Measurements from ENCODE around the gene S100A9. TPM values are rescaled to one million over a fixed set of nuclear protein-coding genes. Genes with fewer than 3 reads are reported as not detected.

The S100A9 gene
- total RNA-seq, 1 experiment from 2014 or later = 559 TPM

GRCh38 chr1:153356392-153357075 lies 1.1 kb upstream of the S100A9 start:
- Histone ChIP-seq H3K36me3 (ENCODE audit: low read depth, low read length) (no peaks in the 10 kb centered on the region), H3K9ac (ENCODE audit: low read length) (no peak overlapping the region), H3K27ac (ENCODE audit: low read length) (peak overlapping the region; percentile 93), H4K20me1 (ENCODE audit: low read length) (no peaks in the 10 kb centered on the region), H3K9me2 (replicated peaks; ENCODE audit: low read length) (no peaks in the 10 kb centered on the region), H3K4me1 (ENCODE audit: insufficient read depth, low read length) (peaks cover 46% of the 10 kb centered on the region), H3K9me3 (ENCODE audit: low read length) (no peaks in the 10 kb centered on the region), H3K27me3 (ENCODE audit: low read length) (peaks cover 3% of the 10 kb centered on the region), H3K4me2 (ENCODE audit: low read length) (peak overlapping the region; percentile 75), H3F3A (ENCODE audit: low read length, unreplicated experiment) (peaks cover 4% of the 10 kb centered on the region), H3K79me2 (ENCODE audit: low read length) (no peaks in the 10 kb centered on the region), H2AFZ (ENCODE audit: low read length) (no peak overlapping the region), H3K4me3 (ENCODE audit: low read length) (no peak overlapping the region)
- ChIA-PET POLR2A (ENCODE audit: unreplicated experiment) (no interaction called here), CTCF (interaction anchor here (1.6 kb wide), 1 partner anchor 138 kb away, joined by 6 read pairs; no protein-coding TSS in a partner anchor)
- intact Hi-C loops (cut with micrococcal nuclease) = loop anchor here (10.0 kb wide), 2 partner anchors 318 to 388 kb away; partner anchors contain the start of genes ILF2 and NPR1
- ATAC-seq (no peak), DNase-seq (no peak)
- no TSS peak for BruUV-seq (replicated peaks)
- TF ChIP-seq CTCF (conservative IDR thresholded peaks at IDR 0.05; ENCODE audit: low read depth, low read length) (no peak), EZH2 (IDR thresholded peaks at IDR 0.05; ENCODE audit: low read length, unreplicated experiment) (no peak), EZH2phosphoT487 (IDR thresholded peaks at IDR 0.05; ENCODE audit: borderline replicate concordance, low read length) (no peak)

- H3K4me3 ChIP-seq (ENCODE audit: low read length) = peak overlapping the region; percentile 36; the same call in 1 of the 2 replicates
- TF ChIP-seq CTCF (conservative IDR thresholded peaks at IDR 0.05; ENCODE audit: low read depth, low read length) (no peak), EZH2phosphoT487 (IDR thresholded peaks at IDR 0.05; ENCODE audit: borderline replicate concordance, low read length) (no peak), EZH2 (IDR thresholded peaks at IDR 0.05; ENCODE audit: low read length, unreplicated experiment) (no peak)
Observed at GRCh38 chr1:153357076-153357852, 390 bp upstream of the S100A9 start.

More at GRCh38 chr1:153357076-153357852, 390 bp upstream of the S100A9 start:
- H3K9ac ChIP-seq (ENCODE audit: low read length) = peak overlapping the region; percentile 69
- no peaks in the 10 kb centered on the region for H4K20me1 ChIP-seq (ENCODE audit: low read length)
- ATAC-seq (peak; percentile 25), DNase-seq (peak; percentile 96)
- H3K9me2 ChIP-seq (replicated peaks; ENCODE audit: low read length) = no peaks in the 10 kb centered on the region
- ChIA-PET POLR2A (ENCODE audit: unreplicated experiment) (interaction anchor here (0.5 kb wide), 1 partner anchor 247 kb away, joined by 3 read pairs; no protein-coding TSS in a partner anchor), CTCF (interaction anchor here (1.1 kb wide), 1 partner anchor 136 kb away, joined by 5 read pairs; no protein-coding TSS in a partner anchor)
- H3K36me3 ChIP-seq (ENCODE audit: low read depth, low read length) = no peaks in the 10 kb centered on the region
- H3K27ac ChIP-seq (ENCODE audit: low read length) = peak overlapping the region; percentile 93
- no peaks in the 10 kb centered on the region for H3K9me3 ChIP-seq (ENCODE audit: low read length)
- no peaks in the 10 kb centered on the region for H3K79me2 ChIP-seq (ENCODE audit: low read length)
- H3F3A ChIP-seq (ENCODE audit: low read length, unreplicated experiment) = peaks cover 4% of the 10 kb centered on the region
- no peaks in the 10 kb centered on the region for H3K27me3 ChIP-seq (ENCODE audit: low read length)
- intact Hi-C loops (cut with micrococcal nuclease) = loop anchor here (10.0 kb wide), 2 partner anchors 318 to 388 kb away; partner anchors contain the start of genes ILF2 and NPR1
- no TSS peak for BruUV-seq (replicated peaks)
- peak overlapping the region; percentile 75 for H3K4me2 ChIP-seq (ENCODE audit: low read length)
- H2AFZ ChIP-seq (ENCODE audit: low read length) = peak overlapping the region; percentile 49; the same call in 1 of the 2 replicates
- H3K4me1 ChIP-seq (ENCODE audit: insufficient read depth, low read length) = peaks cover 46% of the 10 kb centered on the region
